IPS-15b (cell line): ENCODE measurements around the gene GNG7.

Experiments used
- H3K27me3 ChIP-seq: one replicate; pipeline ENCODE4 v1.6.1; 2013; ENCODE audit warnings: low read length; ENCODE audit not compliant: control insufficient read depth, insufficient read depth
- H3K36me3 ChIP-seq: one replicate; pipeline ENCODE4 v1.6.1; 2013; ENCODE audit warnings: low read length; ENCODE audit not compliant: control insufficient read depth, insufficient read depth
- H3K4me1 ChIP-seq: one replicate; pipeline ENCODE4 v1.6.1; 2013; ENCODE audit warnings: mild to moderate bottlenecking, low read length; ENCODE audit not compliant: control insufficient read depth, insufficient read depth
- H3K4me3 ChIP-seq: one replicate; pipeline ENCODE4 v1.5.1; 2013; ENCODE audit warnings: low read depth, low read length
- H3K9ac ChIP-seq: one replicate; pipeline ENCODE4 v1.6.1; 2013; ENCODE audit warnings: low read depth, mild to moderate bottlenecking, low read length
- H3K9me3 ChIP-seq: one replicate; pipeline ENCODE4 v1.6.1; 2013; ENCODE audit warnings: mild to moderate bottlenecking, low read length; ENCODE audit not compliant: control insufficient read depth, insufficient read depth

GNG7 gene

DNA sequence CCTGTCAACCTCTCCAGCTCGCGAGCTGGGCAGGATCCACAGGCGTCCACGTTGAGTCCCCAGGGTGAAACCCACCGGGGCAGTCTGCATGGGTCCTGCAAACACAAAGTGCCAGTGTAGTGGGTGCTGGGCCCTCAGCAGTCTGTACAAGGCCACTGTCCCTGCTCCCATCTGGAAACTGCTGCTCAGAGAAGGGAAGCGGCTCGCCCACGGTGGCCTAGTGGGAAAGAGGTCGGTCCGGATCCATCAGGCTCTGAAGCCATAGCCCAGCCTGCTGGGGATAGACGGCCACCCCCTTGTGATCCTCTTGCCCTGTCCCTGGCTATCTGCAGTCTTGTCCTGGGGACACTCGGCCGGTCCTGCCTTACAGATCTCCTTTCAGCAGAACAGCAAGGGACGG, 21.3 kb upstream of the GNG7 start:
- no peaks in the 10 kb centered on the region for H3K27me3 ChIP-seq
- H3K4me1 ChIP-seq: peaks cover 2% of the 10 kb centered on the region
- no peak overlapping the region for H3K4me3 ChIP-seq
- no peak overlapping the region for H3K9ac ChIP-seq
- H3K9me3 ChIP-seq: no peaks in the 10 kb centered on the region
- no peaks in the 10 kb centered on the region for H3K36me3 ChIP-seq

DNA sequence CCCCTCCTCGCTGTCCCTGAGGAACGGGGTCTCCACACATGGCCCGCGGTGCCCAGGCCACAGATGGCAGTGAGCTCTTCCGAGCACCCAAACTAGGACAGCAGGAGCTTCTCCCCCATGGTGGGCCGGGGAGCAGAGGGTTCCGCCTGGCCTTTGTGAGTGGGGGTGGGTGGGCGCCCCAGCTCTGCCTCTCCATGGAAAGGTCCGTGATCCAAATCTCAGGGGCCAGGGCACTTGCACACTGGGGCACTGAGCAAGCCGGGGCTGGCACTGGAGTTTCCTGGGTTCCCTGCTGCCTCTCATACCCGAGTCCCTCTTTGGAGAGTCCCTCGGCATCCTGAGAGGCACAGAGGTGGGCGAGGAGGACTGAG, 20.8 kb upstream of the GNG7 start:
- Histone ChIP-seq H3K9me3 (no peaks in the 10 kb centered on the region), H3K4me1 (peaks cover 2% of the 10 kb centered on the region), H3K27me3 (no peaks in the 10 kb centered on the region), H3K9ac (no peak overlapping the region), H3K36me3 (no peaks in the 10 kb centered on the region), H3K4me3 (no peak overlapping the region)

DNA sequence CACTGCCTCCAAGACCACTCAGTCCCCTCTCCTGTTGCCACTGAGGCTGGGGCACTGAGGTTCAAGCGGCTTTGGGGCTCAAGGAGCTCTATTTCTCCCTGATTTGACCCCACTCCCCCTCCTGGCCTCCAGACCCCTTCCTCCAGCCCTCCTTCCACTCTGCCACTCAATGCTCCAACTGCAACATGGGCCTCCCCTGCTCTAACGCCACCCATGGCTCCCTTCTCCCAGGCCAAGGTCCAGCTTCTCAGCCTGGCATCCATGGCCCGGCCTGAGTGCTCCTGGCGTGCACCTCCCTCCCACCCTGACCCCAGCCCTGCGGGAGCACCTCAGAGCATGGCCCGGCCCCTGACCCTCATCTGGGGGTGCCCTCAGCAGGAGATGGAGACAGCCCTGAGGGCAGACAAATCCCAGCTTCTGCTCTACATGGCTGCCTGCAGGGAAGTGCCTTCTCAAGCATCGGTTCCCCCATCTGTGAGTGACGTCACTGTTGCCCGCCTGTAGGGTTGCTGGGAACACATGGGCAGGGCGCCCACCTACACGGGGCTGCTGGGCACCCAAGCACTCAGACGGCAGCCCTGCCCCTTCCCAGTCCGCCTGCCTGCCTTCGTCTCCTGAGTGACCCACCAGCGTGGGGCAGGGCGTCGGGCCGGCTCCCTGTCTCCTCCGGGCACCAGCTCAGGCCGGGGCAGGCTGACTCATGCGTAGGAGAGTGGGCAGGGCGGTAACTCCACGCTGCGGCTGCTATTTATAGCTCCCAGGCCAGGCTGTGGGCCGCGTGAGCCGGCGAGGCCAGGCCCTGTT, 20.2 kb upstream of the GNG7 start:
- Histone ChIP-seq H3K4me1 (peaks cover 2% of the 10 kb centered on the region), H3K4me3 (no peak overlapping the region), H3K9me3 (no peaks in the 10 kb centered on the region), H3K36me3 (no peaks in the 10 kb centered on the region), H3K9ac (no peak overlapping the region), H3K27me3 (no peaks in the 10 kb centered on the region)

DNA sequence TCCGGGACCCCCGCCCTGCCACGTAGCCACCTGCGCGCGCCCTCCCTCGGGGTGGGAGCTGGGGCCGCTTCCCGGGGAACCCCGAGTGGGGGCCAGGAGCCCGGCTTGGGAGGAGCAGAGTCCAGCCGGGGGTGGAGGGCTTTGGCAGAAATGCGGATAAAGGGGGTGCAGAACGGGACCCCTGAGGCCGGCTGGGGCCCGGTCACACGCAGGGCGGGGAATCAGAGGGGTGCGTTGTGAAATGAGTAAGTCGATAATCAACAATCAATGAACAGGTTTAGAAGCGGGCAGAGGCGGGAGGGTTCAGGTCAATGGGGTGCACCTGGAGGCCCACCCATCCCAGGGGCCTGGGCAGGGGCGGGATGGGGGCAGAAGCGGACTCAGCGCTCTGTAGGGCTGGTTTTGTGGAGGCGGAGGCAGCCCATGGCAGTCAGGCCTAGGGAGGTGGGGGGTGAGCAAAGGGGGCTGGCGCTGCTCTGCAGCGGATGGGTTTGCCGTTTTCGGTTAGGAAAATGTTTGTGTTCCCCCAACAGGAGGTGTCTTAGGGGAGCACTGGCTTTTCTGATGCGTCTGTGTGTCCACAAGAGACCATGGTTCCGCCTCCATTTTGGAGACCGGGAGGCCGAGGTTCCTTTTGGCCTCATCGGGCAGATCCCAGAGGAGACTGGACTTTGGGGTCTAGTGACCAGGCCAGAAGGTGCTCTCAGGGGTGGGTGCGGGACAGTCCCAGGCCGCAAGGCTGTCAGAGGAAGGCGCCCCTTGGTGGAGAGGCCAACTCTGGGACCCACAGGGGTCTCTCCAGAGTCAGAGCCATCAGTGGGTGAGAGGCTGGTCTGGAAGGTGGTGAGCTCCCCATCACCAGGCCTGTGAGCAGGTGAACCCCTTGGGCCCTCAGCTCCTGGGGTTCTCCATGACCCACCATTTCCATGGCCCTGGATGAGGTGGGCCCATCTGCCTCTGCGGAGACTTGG, 19.4 kb upstream of the GNG7 start:
- Histone ChIP-seq H3K27me3 (no peaks in the 10 kb centered on the region), H3K9me3 (no peaks in the 10 kb centered on the region), H3K9ac (no peak overlapping the region), H3K36me3 (no peaks in the 10 kb centered on the region), H3K4me1 (peaks cover 2% of the 10 kb centered on the region), H3K4me3 (peak overlapping the region; percentile 37)

DNA sequence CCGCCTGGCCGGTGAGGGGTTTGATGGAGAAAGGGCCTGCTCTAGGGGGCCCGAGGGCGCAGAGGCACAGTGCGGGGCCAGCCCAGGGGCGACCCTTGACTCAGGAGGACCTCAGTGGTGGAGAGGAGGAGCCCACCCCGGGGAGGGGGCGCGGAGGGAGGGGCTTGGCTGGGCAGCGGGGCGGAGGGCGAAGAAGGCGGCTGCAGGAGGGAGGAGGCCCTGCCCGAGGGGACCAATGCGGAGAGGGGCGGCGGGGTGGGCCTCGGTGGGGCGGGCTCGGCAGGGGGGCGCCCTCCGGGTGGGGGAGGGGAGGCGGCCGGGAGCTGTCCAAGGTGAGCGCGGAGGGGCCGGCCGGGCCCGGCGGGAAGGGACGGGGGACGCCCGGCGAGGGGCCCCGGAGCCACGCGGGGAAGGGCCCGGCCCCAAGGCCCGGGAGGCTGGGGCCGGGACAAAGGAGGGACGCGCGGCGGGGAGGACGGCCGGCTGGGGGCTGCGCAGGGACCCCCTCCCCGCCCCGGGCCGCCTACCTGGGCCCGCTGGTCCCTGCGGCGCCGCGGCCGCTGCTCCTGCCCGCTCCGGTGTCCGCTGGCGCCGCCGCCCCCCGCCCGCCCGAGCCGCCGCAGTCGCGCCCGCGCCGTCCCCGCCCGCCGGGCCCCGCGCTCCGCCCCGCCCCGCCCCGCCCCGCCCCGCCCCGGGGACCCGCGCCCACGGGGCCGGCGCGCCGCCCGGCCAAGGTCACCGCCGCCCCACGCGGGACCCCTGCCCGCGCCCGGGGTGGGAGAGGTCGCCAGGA, 18.5 kb upstream of the GNG7 start, which contains the start of gene DIRAS1:
TSS of gene DIRAS1 (minus strand) at position 596 of the 793 bp plus-strand sequence. CDS start 3,566 bp downstream, outside the sequence.
- H3K9ac ChIP-seq: no peak within 1 kb of the TSS

DNA sequence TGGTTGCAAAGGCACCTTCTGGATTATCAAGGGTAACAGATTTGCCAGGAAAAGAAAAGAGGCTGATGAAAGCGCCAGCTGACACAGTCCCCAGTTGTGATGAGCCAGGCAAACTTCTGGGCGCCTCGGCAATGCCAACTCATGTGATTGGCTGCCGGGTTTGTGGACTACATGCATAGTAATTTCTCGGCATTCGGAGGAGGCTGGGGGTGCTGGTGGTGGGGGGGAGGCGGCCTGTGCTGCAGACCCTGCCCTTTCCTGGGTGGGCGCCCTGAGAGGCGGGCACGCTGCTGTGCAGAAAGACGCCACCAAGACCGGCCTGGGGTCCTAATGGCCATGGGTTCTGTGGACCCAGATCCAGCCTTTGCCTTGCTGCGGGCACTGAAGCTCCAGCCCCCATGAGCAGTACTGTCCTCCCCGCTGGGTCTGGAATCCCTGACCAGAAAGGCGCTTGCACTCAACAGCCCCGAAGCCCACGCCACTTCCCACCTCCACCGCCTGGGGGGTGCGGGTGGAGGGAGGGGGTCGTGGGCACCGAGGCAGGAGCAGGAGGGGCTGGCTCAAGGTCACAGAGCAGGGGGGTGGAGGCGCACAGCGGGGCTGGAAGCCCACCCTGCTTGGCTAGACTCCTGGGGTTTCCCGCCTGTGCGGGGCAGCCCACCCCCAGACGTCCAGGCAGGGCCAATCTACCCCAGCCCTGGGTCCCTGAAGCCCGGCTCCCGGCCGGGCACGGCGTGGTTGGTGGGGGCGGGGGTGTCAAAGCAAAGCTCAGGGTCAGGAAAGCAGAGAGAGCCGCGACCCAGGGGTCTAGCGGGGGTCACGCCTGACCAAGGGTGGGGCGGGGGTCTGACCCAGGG, 17.7 kb upstream of the GNG7 start:
- H3K27me3 ChIP-seq: no peaks in the 10 kb centered on the region
- peak overlapping the region; percentile 56 for H3K4me3 ChIP-seq
- peaks cover 3% of the 10 kb centered on the region for H3K9me3 ChIP-seq
- peaks cover 2% of the 10 kb centered on the region for H3K4me1 ChIP-seq
- H3K9ac ChIP-seq: peak overlapping the region; percentile 37
- H3K36me3 ChIP-seq: peaks cover 4% of the 10 kb centered on the region

More for the DNA sequence above, 18.5 kb upstream of the GNG7 start, which contains the start of gene DIRAS1:
- H3K27me3 ChIP-seq: no peaks in the 10 kb centered on the region
- peaks cover 2% of the 10 kb centered on the region for H3K4me1 ChIP-seq
- no peaks in the 10 kb centered on the region for H3K9me3 ChIP-seq
- H3K36me3 ChIP-seq: peaks cover 4% of the 10 kb centered on the region
- H3K4me3 ChIP-seq: peak within 1 kb of the TSS; percentile 56

DNA sequence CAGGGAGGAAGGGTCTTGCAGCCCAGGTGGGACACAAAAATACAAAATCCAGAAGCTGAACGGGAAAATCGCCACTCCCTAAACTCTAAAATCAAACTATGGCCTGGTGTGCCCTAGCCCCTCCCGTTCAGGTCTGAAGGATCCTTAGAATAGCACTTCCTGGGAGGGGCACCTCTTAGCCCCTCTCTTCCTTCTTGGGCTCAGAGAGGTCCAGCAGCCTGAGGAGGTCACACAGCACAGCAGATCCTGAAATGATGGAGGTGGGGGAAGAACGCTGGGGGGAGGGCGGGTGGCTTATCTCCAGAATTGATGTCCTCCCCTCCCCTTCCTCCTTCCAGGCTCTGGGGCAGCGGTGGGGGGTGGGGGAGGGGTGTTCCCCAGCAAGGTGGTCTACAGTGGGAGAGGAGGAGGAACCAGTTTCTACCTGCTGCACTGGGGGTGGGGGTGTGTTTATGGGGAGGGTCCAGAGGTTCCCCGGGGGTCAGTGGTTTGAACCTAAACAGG, 16.8 kb upstream of the GNG7 start:
- H3K9ac ChIP-seq: no peak overlapping the region
- H3K9me3 ChIP-seq: peaks cover 5% of the 10 kb centered on the region
- H3K27me3 ChIP-seq: no peaks in the 10 kb centered on the region
- H3K4me3 ChIP-seq: peak overlapping the region; percentile 56
- H3K4me1 ChIP-seq: peaks cover 2% of the 10 kb centered on the region
- peaks cover 4% of the 10 kb centered on the region for H3K36me3 ChIP-seq

DNA sequence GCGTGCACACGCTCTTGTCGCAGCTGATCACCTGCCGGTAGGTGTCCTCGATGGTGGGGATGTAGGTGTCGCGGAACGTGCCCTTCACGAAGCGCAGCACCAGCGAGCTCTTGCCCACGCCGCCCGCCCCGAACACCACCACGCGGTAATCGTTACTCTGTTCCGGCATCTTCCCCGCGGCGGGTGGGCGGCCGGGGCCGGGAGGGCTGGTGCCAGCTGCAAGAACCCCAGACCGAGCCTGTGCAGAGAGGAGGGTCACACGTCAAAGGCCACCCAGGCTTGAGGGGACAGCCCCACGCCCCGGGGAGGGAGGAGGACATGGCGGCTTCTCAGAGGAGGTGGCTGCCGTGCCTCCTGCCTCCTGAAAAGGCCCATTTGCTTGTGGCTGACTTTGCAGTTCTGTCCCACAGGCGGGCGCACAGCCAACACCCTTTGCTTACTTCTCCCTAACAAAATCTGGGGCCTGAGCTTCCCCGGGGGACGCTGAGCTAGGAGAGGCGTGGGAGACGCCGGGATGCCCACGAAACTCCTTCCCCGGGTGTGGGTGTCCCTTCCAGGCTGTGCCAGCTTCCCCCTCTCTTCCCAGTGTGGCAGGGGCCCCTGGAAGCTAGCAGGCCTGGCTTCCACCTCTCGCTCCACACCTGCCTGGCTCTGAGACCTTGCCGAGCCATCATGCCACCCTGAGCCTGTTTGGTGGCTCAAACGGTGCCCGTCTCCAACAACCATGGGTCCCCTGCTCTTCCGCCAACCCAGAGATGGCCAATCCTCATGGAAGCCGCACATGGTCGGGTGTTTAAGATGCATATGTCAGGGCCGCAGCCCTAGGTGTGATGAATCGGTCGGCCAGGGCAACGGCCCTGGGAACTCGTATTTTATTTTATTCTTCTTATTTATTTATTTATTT, 15.4 kb upstream of the GNG7 start:
- Histone ChIP-seq H3K9ac (no peak overlapping the region), H3K36me3 (peaks cover 4% of the 10 kb centered on the region), H3K4me1 (peaks cover 2% of the 10 kb centered on the region), H3K9me3 (peaks cover 5% of the 10 kb centered on the region), H3K27me3 (no peaks in the 10 kb centered on the region), H3K4me3 (no peak overlapping the region)

DNA sequence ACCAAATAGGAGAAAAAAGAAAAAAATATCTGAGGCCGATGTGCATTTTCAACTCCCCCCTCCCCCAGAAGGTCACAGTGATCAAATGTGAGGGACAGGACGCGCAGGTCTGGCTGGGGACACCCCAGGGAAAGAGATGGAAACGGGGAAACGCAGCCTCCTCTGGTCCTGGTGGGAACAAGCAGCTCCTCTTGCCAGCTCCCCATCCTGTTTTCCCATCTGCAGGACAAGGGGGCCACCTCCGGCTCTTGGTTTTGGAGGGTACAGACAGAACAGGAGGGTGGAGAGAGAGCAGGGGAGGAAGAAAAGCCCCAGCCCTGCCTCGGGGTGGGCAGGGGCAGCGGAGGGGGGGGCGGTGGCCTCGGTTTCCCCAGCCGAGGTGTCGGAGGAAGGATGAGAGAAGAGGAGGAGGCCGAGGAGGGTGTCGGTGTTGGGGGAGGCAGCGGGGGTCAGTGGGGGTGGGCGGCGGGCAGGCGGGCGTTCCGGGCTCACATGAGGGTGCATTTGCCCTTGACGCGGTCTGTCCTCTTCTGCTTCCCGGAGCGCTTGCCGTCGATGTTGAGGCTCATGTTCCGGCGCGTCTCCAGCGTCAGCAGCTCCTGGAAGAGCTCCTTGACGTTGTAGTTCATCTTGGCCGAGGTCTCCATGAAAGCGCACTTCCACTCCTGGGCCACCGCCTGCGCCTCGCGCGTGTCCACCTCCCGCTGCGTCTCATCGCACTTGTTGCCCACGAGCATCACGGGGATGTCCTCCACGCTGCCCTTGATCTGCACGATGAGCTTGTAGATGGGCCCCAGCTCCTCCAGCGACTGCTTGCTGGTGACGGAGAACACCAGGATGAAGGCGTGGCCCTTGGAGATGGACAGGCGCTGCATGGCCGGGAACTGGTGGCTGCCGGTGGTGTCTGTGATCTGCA, 14.5 kb upstream of the GNG7 start:
- Histone ChIP-seq H3K27me3 (no peaks in the 10 kb centered on the region), H3K9me3 (peaks cover 5% of the 10 kb centered on the region), H3K36me3 (peaks cover 4% of the 10 kb centered on the region), H3K9ac (no peak overlapping the region), H3K4me1 (no peaks in the 10 kb centered on the region), H3K4me3 (no peak overlapping the region)
